HG02763 (cell line): ENCODE measurements around the gene CYSTM1.
A peak's percentile ranks its signal among the peaks of the same experiment; 100 is the strongest.
"Not testable (repeated sequence)": the region's sequence is repeated elsewhere in the genome, so short reads cannot be mapped to it uniquely, and the experiment has no call there.

Source experiments
- ATAC-seq: cut with Tn5 transposase; IDR thresholded peaks from one replicate; pipeline ENCODE4 v1.9.1; 2021; ENCODE audit warnings: mild to moderate bottlenecking, moderate library complexity; ENCODE audit not compliant: unreplicated experiment

Gene CYSTM1

DNA sequence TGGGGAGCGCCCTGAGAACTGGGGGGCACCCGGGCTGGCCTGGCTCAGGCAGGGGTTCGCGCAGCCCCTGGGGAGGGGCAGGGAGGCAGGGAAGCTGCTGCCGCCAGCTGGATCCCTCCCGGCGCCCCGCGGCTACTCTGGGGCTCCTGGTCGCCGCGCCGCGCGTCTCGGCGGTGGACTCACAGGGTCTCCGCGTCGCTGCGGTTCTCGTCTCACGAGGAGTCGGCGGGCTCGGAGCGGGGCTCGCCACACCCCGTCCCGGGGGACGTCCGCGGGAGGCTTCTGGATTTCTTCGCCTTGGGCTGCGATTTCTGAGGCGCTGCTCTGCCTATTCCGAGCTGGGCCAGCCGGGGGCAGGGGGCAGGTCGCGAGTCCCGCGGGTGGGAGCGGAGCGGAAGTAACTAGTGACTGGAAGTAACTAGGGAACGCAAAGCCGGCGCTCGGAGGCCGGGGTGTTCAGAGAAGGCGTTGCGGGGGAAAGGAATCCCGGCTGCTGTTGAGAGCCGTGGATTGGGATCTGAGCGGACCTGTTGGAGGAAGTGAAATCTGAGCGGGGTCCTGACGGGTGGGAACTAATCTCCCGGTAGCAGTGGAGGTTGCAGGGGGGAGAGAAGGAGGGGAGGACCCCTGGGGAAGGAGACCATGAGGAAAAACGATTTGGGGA, 511 bp downstream of the CYSTM1 start:
- ATAC-seq, result peak; percentile 32

DNA sequence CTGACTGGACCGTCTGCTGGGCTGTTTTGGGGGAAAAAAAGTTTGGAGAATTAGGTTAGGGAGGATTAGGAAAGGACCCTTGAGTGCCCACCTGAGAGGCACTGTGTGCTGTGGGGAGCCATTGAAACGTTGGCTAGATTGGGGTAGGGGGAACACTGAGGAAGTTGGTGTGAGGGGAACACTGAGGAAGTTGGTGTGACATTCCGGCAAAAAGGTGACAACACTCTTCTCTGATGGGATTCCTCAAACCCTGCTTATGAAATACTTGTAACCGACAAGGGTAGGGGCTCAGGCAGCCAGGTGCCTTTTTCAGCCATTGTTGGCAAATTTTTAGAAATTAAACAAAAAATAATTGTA, 1.0 kb downstream of the CYSTM1 start:
- ATAC-seq, result no peak

- ATAC-seq, result no peak
Measured at GRCh38 chr5:140178086-140178410, 3.1 kb downstream of the CYSTM1 start.

DNA sequence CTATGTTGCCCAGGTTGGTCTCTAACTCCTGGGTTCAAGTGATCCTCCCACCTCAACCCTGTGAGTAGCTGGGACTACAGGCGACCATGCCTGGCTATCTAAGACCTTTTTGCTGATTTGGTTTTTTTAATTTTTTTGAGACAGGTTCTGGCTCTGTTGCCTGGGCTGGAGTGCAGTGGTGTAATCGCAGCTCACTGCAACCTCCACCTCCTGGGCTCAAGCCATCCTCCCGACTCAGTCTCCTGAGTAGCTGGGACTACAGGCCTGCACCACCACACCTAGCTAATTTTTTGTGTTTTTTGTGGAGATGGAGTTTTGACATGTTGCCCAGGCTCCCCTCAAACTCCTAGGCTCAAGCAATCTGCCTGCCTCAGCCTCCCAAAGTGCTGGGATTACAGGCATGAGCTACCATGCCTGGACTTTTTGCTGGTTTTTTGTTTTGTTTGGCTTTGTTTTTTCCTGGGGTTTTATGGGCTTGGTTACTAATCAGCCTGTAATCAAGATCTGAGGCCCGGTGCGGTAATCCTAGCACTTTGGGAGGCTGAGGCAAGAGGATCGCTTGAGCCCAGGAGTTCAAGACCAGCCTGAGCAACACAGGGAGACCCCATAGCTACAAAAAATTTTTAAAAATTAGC, 3.6 kb downstream of the CYSTM1 start:
- no peak for ATAC-seq

DNA sequence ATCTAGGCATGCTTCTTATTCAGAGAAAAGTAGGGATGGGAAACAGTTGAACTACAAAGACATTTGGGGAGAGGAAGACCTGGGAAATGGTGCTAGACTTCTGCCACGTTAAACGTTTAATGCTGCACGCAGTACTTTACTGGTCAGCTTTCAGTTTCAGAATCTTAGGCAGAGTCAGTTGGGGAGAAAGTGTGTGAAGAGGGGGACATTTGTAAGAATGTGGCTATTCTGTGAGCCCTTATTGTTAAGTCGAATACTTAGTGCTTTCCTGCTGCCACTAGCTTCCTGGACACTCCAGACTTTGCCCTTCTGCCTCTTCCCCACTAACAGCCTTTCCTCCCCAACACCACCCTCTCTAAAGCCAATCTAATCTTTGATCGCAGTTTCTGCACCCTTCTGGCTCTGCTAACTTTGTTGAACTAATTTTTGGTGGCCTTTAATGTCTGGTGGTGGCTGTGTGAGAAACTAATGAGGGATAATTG, 6.1 kb downstream of the CYSTM1 start:
- ATAC-seq, result no peak

GRCh38 chr5:140181525-140181924, 6.5 kb downstream of the CYSTM1 start:
- no peak for ATAC-seq

DNA sequence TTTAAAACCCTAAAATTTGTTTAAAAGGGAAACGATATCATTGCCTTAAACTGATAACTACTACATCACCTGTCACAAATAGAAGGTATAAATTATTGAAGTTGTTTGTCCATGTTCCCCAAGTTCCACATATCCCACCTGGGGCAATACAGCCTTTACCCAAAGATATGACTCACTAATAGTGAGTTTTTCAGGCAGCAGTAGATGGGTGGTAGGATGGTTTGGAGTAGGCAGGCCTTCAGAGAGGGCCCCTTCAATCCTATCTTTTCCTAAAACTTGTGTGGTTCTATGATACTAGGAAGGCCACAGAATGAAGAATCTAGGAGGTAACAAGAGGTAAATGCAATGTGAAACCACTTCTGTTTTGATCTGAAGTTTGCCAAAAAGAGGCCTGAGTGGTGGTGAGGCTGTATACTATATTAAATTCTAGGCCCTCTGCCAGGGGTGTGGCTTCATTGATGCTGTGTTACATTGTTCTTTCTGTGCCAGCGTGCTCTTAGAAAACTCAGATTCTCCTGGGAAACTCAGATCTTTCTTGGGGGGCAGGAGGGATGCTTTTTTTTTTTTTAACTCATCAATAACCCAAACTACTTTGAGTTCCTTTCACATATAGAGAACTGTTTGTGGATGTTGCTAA, 7.2 kb downstream of the CYSTM1 start:
- no peak for ATAC-seq

DNA sequence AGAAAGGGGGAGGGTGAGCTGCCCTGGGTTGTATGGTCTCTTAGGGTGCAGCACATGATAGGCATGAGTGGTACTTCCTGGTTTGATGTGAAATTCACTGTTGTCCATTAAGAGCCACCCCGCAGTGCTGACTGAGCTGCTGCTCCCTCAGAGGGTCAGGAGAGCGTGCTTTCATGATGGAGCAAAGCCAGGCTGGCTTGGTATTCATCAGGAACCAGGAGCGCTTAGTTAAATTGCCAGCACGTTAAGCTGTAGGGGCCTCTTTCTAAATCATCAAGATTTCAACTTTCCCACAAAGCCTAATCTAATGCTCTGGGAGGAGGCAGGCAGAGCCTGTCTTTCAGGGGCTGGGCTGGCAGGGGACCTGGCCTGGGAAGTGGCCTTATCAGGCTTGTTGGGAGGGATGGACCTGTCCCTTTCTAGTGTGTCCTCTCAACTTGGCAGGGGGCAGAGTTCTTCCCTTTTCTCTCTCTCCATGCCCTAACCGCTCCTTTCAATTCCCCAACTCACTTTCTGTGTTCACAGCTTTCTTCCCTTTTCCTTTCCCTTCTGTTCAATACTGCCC, 7.9 kb downstream of the CYSTM1 start:
- ATAC-seq, result no peak

GRCh38 chr5:140185409-140185808, 10.4 kb downstream of the CYSTM1 start:
- ATAC-seq, result no peak

DNA sequence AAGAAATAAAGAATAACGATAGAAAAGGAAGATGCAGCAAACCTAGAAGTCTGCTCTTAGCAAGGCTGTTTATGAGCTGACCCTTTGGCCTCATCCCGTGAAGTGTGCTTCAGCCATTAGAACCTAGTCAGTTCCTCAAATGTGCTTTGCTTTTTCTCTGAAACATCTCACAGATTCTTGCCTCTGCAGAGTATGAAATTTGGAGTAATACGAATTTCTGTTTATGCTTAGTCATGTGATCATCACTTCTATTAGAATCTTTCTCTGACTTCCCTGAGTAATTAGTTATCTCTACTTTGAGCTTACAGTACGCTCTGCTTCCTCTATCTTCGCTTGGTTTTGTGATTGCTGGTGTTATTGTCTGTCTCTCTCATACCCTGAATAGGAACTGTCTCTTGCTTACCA, 11.3 kb downstream of the CYSTM1 start:
- no peak for ATAC-seq

GRCh38 chr5:140189253-140189652, 14.3 kb downstream of the CYSTM1 start:
- ATAC-seq, result no peak

DNA sequence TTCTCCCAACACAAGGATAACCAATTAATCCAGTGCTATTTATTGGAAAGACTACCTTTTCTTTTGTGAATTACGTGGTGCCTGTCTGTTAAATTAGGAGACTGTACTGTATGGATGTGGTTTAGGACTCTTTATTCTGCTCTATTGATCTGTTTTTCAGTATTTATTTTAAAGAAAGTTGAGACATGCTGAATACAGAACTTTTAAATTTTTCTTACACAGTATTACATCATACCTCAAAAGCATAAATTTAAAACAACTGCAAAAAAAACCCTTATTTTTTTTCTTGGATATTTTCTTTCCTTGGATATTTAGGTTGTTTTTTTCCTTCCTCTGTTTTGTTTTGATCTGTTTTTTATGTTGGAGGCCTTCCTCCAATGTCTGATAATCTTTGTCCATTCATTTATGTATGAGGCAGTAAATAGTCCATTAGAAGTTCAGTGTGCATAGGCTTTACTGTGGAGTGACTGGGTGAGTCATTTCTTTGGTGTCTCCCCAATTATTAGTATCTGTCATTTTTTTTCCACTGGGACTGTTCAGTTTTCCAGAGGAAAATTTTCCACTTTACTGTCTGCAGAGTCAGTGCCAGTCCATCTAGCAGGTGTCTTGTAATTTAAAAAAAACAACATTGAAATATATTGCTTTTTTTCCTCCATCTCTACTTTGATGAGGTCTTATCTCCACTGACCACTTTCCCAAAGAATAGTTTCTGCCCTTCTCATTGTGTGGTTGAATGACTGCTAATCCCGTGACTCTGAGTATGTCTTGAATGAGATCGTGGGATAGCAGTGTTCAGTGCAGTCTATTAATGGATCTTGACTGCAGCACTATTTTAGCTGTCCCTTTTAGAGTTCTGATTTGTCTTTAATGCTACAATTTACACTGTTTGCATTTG, 15.2 kb downstream of the CYSTM1 start:
- ATAC-seq, result no peak

DNA sequence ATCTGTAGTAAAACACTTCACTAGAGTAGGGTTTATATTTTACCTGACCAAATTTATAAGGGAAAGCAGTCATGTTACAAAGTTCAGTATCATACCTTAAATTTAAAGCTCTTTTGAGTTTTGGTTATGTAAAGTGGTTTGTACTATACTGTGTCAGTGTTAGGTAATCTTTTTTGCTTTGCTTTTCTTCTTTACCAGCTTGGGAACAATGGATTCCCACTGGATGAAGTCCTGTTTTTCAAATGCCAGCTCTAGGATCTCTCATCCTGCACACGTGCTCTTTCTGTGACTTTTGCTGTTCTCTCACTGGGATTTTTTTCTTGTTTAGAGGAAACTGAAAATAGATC, 15.9 kb downstream of the CYSTM1 start:
- ATAC-seq, result no peak

- ATAC-seq, result no peak
Measured at GRCh38 chr5:140192715-140193430, 17.9 kb downstream of the CYSTM1 start.

GRCh38 chr5:140194662-140195061, 19.7 kb downstream of the CYSTM1 start:
- ATAC-seq, result no peak

GRCh38 chr5:140196115-140196814, 21.3 kb downstream of the CYSTM1 start:
- ATAC-seq, result no peak

GRCh38 chr5:140197023-140197422, 22.0 kb downstream of the CYSTM1 start:
- no peak for ATAC-seq

DNA sequence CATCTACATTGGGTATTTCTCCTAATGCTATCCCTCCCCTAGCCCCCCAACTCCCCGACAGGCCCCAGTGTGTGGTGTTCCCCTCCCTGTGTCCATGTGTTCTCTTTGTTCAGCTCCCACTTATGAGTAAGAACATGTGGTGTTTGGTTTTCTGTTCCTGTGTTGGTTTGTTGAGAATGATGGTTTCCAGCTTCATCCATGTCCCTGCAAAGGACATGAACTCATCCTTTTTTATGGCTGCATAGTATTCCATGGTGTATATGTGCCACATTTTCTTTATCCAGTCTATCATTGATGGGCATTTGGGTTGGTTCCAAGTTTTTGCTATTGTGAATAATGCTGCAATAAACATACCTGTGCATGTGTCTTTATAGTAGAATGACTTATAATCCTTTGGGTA, 23.9 kb downstream of the CYSTM1 start:
- not testable (repeated sequence) for ATAC-seq

DNA sequence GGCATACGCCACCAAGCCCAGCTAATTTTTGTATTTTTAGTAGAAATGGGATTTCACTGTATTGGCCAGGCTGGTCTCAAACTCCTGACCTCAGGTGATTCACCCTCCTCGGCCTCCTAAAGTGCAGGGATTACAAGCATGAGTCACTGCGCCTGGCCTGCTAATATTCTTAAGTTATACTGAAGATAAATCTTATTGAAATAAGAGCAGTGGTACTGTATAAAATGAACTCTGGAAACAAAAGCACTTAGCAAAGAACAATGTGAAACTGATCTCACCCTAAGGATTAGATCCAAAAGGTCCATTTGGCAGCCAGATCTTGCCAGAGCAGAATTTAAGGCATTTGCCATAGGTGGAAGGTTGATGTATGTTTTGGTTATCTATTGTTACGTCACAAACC, 27.1 kb downstream of the CYSTM1 start:
- ATAC-seq, result no peak

DNA sequence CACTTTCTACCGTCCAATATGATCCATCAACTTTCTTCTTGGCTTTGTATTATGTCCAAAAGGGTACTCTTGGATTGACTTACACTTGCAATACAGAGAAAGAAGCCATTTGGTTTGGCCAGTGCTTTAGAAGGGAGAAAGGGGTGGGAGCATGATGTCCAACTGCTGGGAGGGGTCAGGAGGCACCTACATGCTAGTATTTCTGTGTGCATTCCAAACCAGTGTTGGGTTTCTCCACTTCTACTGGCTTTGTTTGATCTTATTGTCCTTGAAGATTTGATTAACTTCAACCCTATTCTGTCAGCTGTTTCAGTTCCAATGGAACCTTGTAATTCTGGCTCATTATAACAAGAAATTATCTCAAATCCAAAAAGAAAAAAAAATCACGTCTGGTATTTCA, 27.6 kb downstream of the CYSTM1 start:
- no peak for ATAC-seq
